GM19025 (cell line): ENCODE measurements around the gene TM9SF1.
"Not testable (repeated sequence)": the region's sequence is repeated elsewhere in the genome, so short reads cannot be mapped to it uniquely, and the experiment has no call there.

Source experiments
- ATAC-seq: cut with Tn5 transposase; IDR thresholded peaks from one replicate; pipeline ENCODE4 v1.9.1; 2021; ENCODE audit warnings: mild to moderate bottlenecking, low read depth, moderate library complexity; ENCODE audit not compliant: unreplicated experiment

The TM9SF1 gene

GRCh38 chr14:24226473-24226872, 31.2 kb upstream of the TM9SF1 start:
- no peak for ATAC-seq

GRCh38 chr14:24224618-24225071, 29.4 kb upstream of the TM9SF1 start:
- ATAC-seq, result no peak

- ATAC-seq, result not testable (repeated sequence)
Observed at GRCh38 chr14:24222987-24223386, 27.7 kb upstream of the TM9SF1 start.

- ATAC-seq, result no peak
Observed at GRCh38 chr14:24219521-24219920, 24.3 kb upstream of the TM9SF1 start.

GRCh38 chr14:24219080-24219479, 23.8 kb upstream of the TM9SF1 start:
- ATAC-seq, result no peak

- not testable (repeated sequence) for ATAC-seq
Observed at GRCh38 chr14:24216876-24217275, 21.6 kb upstream of the TM9SF1 start.

- no peak for ATAC-seq
Observed at GRCh38 chr14:24216345-24216699, 21.1 kb upstream of the TM9SF1 start.

- peak; percentile 59 for ATAC-seq
Observed at GRCh38 chr14:24215495-24216344, 20.5 kb upstream of the TM9SF1 start, which contains the start of gene MDP1. Gene MDP1, minus strand, starts transcription at chr14:24216066. Its CDS starts 111 bp downstream, at chr14:24215955.

- ATAC-seq, result no peak
Observed at GRCh38 chr14:24213866-24214662, 18.8 kb upstream of the TM9SF1 start.

- ATAC-seq, result peak; percentile 73
Observed at GRCh38 chr14:24212924-24213865, 18.0 kb upstream of the TM9SF1 start, which contains the start of gene CHMP4A. Gene CHMP4A, minus strand, starts transcription at chr14:24213488. Its CDS starts 49 bp downstream, at chr14:24213439.

GRCh38 chr14:24211311-24211710, 16.1 kb upstream of the TM9SF1 start:
- ATAC-seq, result no peak

- ATAC-seq, result no peak
Observed at GRCh38 chr14:24207625-24208024, 12.4 kb upstream of the TM9SF1 start.

GRCh38 chr14:24207104-24207551, 11.9 kb upstream of the TM9SF1 start:
- ATAC-seq, result no peak

- no peak for ATAC-seq
Observed at GRCh38 chr14:24206260-24207103, 11.2 kb upstream of the TM9SF1 start.

- ATAC-seq, result no peak
Observed at GRCh38 chr14:24204163-24205146, 9.2 kb upstream of the TM9SF1 start.

- ATAC-seq, result not testable (repeated sequence)
Observed at GRCh38 chr14:24203249-24203886, 8.1 kb upstream of the TM9SF1 start.

- not testable (repeated sequence) for ATAC-seq
Observed at GRCh38 chr14:24202538-24202937, 7.3 kb upstream of the TM9SF1 start.
